A673 (cell line): ENCODE measurements around the gene PGAP3. TPM values are rescaled to one million over a fixed set of nuclear protein-coding genes. Genes with fewer than 3 reads are reported as not detected.
A peak's percentile ranks its signal among the peaks of the same experiment; 100 is the strongest.

Source experiments
- BruUV-seq: library from RNA; stranded (reverse); fragments of 400-500 nt; replicated peaks from 2 replicates; lab custom pipeline; 2021; lab: Mats Ljungman, UMichigan
- CTCF ChIA-PET: fragments of 300-600 bp; sonication (Branson Sonifier 250); formaldehyde crosslinking; loops from one replicate; lab custom pipeline; 2022; ENCODE audit warnings: antibody characterized with exemption; lab: Charles Lee
- POLR2A ChIA-PET: fragments of 300-600 bp; sonication (Branson Sonifier 250); formaldehyde crosslinking; loops from one replicate; lab custom pipeline; 2022; ENCODE audit warnings: antibody characterized with exemption; ENCODE audit not compliant: low non-redundant PET; lab: Charles Lee
- DNase-seq: peaks from one replicate; pipeline ENCODE4 v3.0.0-alpha.2; 2015; ENCODE audit warnings: low spot score
- H3K27ac ChIP-seq: fragments of 200-600 bp; sonication (generic); 2 replicates; pipeline ENCODE4 v1.5.1; 2016; ENCODE audit warnings: mixed run types, low read depth, mild to moderate bottlenecking, mixed read lengths, antibody characterized with exemption, low read length; ENCODE audit not compliant: poor library complexity, severe bottlenecking
- H3K27me3 ChIP-seq: fragments of 200-600 bp; sonication (generic); replicated peaks from 2 replicates; pipeline ENCODE4 v1.6.1; 2017; ENCODE audit warnings: mixed run types, low read depth, mild to moderate bottlenecking, mixed read lengths, antibody characterized with exemption, low read length; ENCODE audit not compliant: insufficient read depth, poor library complexity
- H3K36me3 ChIP-seq: fragments of 200-600 bp; sonication (generic); 2 replicates; pipeline ENCODE4 v1.6.1; 2016; ENCODE audit warnings: mixed run types, mild to moderate bottlenecking, mixed read lengths, antibody characterized with exemption, low read length; ENCODE audit not compliant: insufficient read depth, poor library complexity, severe bottlenecking
- H3K4me1 ChIP-seq: fragments of 200-600 bp; sonication (generic); 2 replicates; pipeline ENCODE4 v1.6.1; 2017; ENCODE audit warnings: mixed run types, mild to moderate bottlenecking, mixed read lengths, antibody characterized with exemption, low read length; ENCODE audit not compliant: insufficient read depth, poor library complexity, severe bottlenecking
- H3K4me3 ChIP-seq: fragments of 200-600 bp; sonication (generic); 2 replicates; pipeline ENCODE4 v1.5.1; 2016; ENCODE audit warnings: low read depth, mixed run types, mild to moderate bottlenecking, mixed read lengths, low read length; ENCODE audit not compliant: poor library complexity, severe bottlenecking
- H3K9me3 ChIP-seq: fragments of 200-600 bp; sonication (generic); 2 replicates; pipeline ENCODE4 v1.6.1; 2016; ENCODE audit warnings: mixed run types, low read depth, mild to moderate bottlenecking, mixed read lengths, antibody characterized with exemption, low read length; ENCODE audit not compliant: poor library complexity, severe bottlenecking
- EZH2 ChIP-seq: fragments of 200-600 bp; sonication (generic); IDR thresholded peaks from 2 replicates; pipeline ENCODE4 v1.6.1; 2017; ENCODE audit warnings: borderline replicate concordance, low read depth, mild to moderate bottlenecking, mixed read lengths, antibody characterized with exemption, low read length; ENCODE audit not compliant: poor library complexity, severe bottlenecking
- intact Hi-C: fragments of 100-400 bp; cut with micrococcal nuclease; formaldehyde crosslinking; loops from one replicate; pipeline ENCODE4 v1.10.0; 2022; ENCODE audit not compliant: unreplicated experiment
- microRNA-seq: library from miRNA; unstranded; fragments of <30 nt; microRNA quantifications from one replicate; pipeline ENCODE4 v1.2.0, GENCODE V29; 2021
- total RNA-seq: library from RNA; stranded (reverse); gene quantifications from 2 replicates; pipeline ENCODE4 v1.2.3, GENCODE V29; 2021
- TF ChIP-seq, protein P1 (sequence below): fragments of 300-800, 200-600 bp; sonication (generic); conservative IDR thresholded peaks from 2 replicates; pipeline ENCODE4 v1.5.1; 2017; ENCODE audit warnings: low read depth, mild to moderate bottlenecking, antibody characterized with exemption, low read length, moderate library complexity, mixed read lengths

PGAP3 gene
- total RNA-seq, 1 experiment from 2014 or later = 3.6 TPM

DNA sequence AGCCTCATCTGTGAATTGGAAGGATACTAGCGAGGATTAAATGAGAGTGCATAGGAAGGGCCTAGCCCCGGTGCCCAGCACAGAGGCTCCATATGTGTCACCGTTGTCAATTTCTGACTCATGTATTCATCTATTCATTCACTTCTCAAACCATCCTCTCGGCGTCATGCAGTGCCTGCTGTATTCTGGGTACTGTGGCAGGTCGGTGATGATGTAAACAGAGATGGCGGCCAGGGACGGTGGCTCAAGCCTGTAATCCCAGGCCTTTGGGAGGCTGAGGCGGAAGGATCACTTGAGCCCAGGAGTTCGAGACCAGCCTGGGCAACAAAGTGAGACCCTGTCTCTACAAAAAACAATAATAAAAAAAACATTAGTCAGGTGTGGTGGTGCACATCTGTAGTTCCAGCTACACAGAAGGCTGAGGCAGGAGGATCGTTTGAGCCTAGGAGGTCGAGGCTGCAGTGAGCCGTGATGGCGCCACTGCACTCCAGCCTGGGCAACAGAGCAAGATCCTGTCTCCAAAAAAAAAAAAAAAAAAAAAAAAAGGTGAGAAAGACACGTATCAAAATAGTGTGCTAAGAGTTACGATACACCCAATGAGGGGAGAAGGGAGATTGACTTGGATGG is 65.4 kb downstream of the PGAP3 start:
- no peaks in the 10 kb centered on the region for H3K27me3 ChIP-seq
- ChIA-PET POLR2A (no interaction called here), CTCF (interaction anchor here (0.7 to 1.5 kb wide), 6 partner anchors 9 to 640 kb away, joined by 4 to 8 read pairs (median 6); no protein-coding TSS in a partner anchor)
- H3K9me3 ChIP-seq = no peaks in the 10 kb centered on the region
- intact Hi-C loops = loop anchor here (1.0 to 5.0 kb wide), 2 partner anchors 74 to 130 kb away; no protein-coding TSS in a partner anchor
- H3K4me1 ChIP-seq = peaks cover 6% of the 10 kb centered on the region
- no peak overlapping the region for H3K4me3 ChIP-seq
- no peak overlapping the region for H3K27ac ChIP-seq
- DNase-seq = no peak
- BruUV-seq = no TSS peak
- H3K36me3 ChIP-seq = no peaks in the 10 kb centered on the region
- TF ChIP-seq, protein P1, sequence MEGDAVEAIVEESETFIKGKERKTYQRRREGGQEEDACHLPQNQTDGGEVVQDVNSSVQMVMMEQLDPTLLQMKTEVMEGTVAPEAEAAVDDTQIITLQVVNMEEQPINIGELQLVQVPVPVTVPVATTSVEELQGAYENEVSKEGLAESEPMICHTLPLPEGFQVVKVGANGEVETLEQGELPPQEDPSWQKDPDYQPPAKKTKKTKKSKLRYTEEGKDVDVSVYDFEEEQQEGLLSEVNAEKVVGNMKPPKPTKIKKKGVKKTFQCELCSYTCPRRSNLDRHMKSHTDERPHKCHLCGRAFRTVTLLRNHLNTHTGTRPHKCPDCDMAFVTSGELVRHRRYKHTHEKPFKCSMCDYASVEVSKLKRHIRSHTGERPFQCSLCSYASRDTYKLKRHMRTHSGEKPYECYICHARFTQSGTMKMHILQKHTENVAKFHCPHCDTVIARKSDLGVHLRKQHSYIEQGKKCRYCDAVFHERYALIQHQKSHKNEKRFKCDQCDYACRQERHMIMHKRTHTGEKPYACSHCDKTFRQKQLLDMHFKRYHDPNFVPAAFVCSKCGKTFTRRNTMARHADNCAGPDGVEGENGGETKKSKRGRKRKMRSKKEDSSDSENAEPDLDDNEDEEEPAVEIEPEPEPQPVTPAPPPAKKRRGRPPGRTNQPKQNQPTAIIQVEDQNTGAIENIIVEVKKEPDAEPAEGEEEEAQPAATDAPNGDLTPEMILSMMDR = no peak
- no peak for TF ChIP-seq EZH2

DNA sequence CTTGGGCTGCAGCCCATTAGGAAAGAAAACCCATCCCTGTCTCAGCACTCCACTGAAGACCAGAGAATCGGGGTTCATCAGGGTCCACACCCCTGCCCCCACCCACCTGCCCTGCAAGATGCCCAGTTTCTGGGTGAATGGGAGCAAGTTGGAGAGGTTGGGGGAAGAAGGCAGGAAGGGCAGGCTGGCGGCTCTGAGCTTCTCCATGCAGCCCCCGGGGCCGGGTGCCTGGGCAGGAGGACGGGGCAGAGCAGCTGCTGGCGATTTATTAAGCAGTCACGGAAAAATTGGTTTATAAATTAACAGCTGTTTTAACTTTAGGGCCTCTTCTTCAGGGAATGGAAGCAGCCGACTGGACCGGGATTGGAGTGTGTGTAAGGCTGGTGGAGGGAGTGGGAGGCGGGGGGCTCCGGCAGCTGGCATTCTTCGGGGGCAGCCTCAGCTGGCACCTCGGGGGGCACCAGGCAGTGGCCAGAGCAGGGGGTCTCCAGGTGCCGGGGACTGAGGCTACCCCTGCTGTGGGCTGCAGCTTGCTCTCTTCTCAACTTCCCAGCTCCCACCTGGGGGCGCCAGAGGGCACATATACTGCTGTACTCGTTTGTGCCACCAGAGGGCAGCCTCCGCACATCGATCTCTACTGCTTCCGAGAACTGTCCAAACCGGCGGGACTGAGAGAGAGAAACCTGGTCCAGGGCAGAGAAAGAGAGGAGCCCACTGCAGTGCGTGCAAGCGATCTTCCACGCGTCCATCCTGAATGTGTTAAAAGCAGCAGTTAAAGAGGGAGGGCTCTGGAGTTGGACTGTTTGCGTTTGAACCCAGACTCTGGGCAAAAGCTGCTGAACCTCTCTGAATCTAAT is 66.1 kb downstream of the PGAP3 start:
- no TSS peak for BruUV-seq
- no peak overlapping the region for H3K4me3 ChIP-seq
- POLR2A ChIA-PET = no interaction called here

More for the DNA sequence above, 66.1 kb downstream of the PGAP3 start:
- intact Hi-C loops = loop anchor here (5.0 kb wide), 1 partner anchor 131 kb away; no protein-coding TSS in a partner anchor
- peaks cover 6% of the 10 kb centered on the region for H3K4me1 ChIP-seq
- no peaks in the 10 kb centered on the region for H3K36me3 ChIP-seq
- H3K27ac ChIP-seq = no peak overlapping the region
- no peak for TF ChIP-seq EZH2
- TF ChIP-seq, protein P1 = peak; percentile 98
- no peaks in the 10 kb centered on the region for H3K9me3 ChIP-seq
- DNase-seq = peak; percentile 76
- CTCF ChIA-PET = interaction anchor here (0.5 to 1.3 kb wide), 18 partner anchors 9 to 377 kb away, joined by 3 to 6 read pairs (median 3); partner anchors contain the start of genes ERBB2, MIEN1 and PNMT
- no peaks in the 10 kb centered on the region for H3K27me3 ChIP-seq

Small RNA genes lying within 50 kb of the gene (microRNA-seq; reads per million reads assigned to microRNA genes)
- 1.6 reads per million for gene MIR4728

Other genes starting within 250 kb of the PGAP3 start
- 39.2 and 41.5 TPM in 2 replicates for gene MED1, start 236.8 kb downstream of the PGAP3 start, total RNA-seq
- gene CDK12, start 226.6 kb downstream of the PGAP3 start, total RNA-seq = 43.5 TPM in 2 replicates
- not detected in 2 replicates for gene NEUROD2, start 80.1 kb downstream of the PGAP3 start, total RNA-seq
- 8.2 and 11.7 TPM in 2 replicates for gene PPP1R1B, start 61.1 kb downstream of the PGAP3 start, total RNA-seq
- gene STARD3, start 50.9 kb downstream of the PGAP3 start, total RNA-seq = 21.3 and 31.4 TPM in 2 replicates
- 0.54 and 0.79 TPM in 2 replicates for gene TCAP, start 22.7 kb downstream of the PGAP3 start, total RNA-seq
- gene PNMT, start 19.6 kb downstream of the PGAP3 start, total RNA-seq = not detected in 2 replicates
- gene ERBB2, start 12.0 kb upstream of the PGAP3 start, total RNA-seq = 11.1 and 17.8 TPM in 2 replicates
- gene MIEN1, start 42.5 kb upstream of the PGAP3 start, total RNA-seq = 30.5 and 33.5 TPM in 2 replicates
- gene GRB7, start 49.9 kb upstream of the PGAP3 start, total RNA-seq = 0.62 and 0.63 TPM in 2 replicates
- gene IKZF3, start 176.3 kb upstream of the PGAP3 start, total RNA-seq = not detected in 2 replicates
- not detected in 2 replicates for gene ZPBP2, start 180.1 kb upstream of the PGAP3 start, total RNA-seq
- gene GSDMB, start 230.6 kb upstream of the PGAP3 start, total RNA-seq = 5.0 and 5.3 TPM in 2 replicates
- gene ORMDL3, start 239.5 kb upstream of the PGAP3 start, total RNA-seq = 18.0 and 20.8 TPM in 2 replicates
- not detected in 2 replicates for gene LRRC3C, start 239.7 kb upstream of the PGAP3 start, total RNA-seq